ENCODE data around the gene CBLC.

- TF ChIP-seq CTCF (IDR thresholded peaks at IDR 0.05) (no peak), POLR2A (IDR thresholded peaks at IDR 0.05) (no peak)
Observed at GRCh38 chr19:44757735-44758505, 19.8 kb upstream of the CBLC start.

All from lower leg skin (tissue), 3 donors.